Raji (cell line): ENCODE data around the gene CCDC3.

Source experiments
- POLR2A ChIP-seq: IDR thresholded peaks from 2 replicates; pipeline ENCODE4 v1.6.1; 2011; ENCODE audit warnings: low read depth, low read length, control low read depth; ENCODE audit not compliant: insufficient read depth

The CCDC3 gene

GRCh38 chr10:12852687-12853086 is 148.8 kb downstream of the CCDC3 start:
- no peak for TF ChIP-seq POLR2A

GRCh38 chr10:12849319-12850181 is 152.0 kb downstream of the CCDC3 start:
- no peak for TF ChIP-seq POLR2A

GRCh38 chr10:12848439-12849173 is 152.9 kb downstream of the CCDC3 start:
- TF ChIP-seq POLR2A: no peak

- no peak for TF ChIP-seq POLR2A
Measured at GRCh38 chr10:12847361-12847975, 154.0 kb downstream of the CCDC3 start.

GRCh38 chr10:12846718-12847117 is 154.8 kb downstream of the CCDC3 start:
- TF ChIP-seq POLR2A: no peak
